Esophagus squamous epithelium (tissue), 4 donors: ENCODE results near the gene LTBR.

Experiments used
- POLR2A ChIP-seq, 4 donors: fragments of 450-650 bp; IDR thresholded peaks; one replicate each; pipeline ENCODE4 v1.6.1; 2017; ENCODE audit warnings: antibody characterized with exemption in 4 of 4, mild to moderate bottlenecking in 4 of 4, moderate library complexity in 3 of 4
- TF ChIP-seq, protein P1 (sequence below), 6 experiments: fragments of 450-650 bp in 4 of 6; fragments of 200-600 bp in 2 of 6; sonication (generic) in 2 of 6; IDR thresholded peaks; one replicate each; pipeline ENCODE4 v1.5.1; 2016 to 2019; ENCODE audit warnings: antibody characterized with exemption in 6 of 6, mild to moderate bottlenecking in 4 of 6, moderate library complexity in 4 of 6

DNA sequence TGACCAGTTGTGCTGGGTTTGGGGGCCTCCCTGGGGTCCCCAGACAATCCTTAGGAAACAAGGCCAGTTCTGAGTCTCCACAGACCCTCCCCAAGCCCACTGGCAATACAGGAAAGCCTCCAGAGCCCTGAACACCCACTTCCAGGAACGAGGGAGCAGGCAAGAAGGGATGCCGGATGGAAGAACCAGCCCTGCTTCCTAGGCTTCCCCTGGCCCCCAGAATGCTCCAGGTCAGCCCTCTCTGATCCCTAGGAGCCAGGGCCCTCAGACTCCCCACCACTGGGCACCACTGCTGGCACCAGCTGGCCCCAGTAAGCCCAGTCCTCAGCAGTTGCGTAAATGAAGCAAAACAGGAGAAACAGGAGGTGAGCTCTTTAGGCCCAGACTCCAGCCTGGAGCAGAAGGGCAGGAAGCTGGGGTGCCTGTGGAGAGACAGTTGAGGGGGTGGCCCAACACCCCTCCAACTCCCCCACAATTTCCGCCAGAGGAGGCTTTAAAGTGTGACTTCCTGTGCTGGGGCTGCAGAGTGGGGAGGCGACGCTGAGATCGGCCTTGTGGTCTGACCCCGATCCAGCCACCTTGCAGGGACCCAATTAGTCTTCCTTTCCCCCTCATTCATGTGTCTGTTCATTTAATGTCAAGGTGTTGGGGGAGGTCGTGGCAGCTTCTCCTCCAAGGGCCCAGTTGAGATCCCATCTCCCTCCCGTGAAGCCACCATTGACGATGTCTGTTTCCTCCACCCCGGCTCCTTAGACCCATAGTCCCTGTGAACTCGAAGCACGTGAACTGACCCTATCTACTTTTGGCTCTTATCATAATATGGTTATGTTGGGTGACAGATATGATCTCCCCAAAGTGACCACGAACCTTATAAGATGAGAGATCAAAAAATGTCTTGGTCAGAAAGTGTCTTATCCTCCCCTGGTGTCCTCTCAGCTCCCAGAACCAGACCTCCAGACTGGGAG is 46.8 kb upstream of the LTBR start:
- TF ChIP-seq, protein P1, sequence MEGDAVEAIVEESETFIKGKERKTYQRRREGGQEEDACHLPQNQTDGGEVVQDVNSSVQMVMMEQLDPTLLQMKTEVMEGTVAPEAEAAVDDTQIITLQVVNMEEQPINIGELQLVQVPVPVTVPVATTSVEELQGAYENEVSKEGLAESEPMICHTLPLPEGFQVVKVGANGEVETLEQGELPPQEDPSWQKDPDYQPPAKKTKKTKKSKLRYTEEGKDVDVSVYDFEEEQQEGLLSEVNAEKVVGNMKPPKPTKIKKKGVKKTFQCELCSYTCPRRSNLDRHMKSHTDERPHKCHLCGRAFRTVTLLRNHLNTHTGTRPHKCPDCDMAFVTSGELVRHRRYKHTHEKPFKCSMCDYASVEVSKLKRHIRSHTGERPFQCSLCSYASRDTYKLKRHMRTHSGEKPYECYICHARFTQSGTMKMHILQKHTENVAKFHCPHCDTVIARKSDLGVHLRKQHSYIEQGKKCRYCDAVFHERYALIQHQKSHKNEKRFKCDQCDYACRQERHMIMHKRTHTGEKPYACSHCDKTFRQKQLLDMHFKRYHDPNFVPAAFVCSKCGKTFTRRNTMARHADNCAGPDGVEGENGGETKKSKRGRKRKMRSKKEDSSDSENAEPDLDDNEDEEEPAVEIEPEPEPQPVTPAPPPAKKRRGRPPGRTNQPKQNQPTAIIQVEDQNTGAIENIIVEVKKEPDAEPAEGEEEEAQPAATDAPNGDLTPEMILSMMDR (IDR thresholded peaks at IDR 0.05), result no peak
- peak in 2 of 4 donors; percentile 5 for TF ChIP-seq POLR2A (IDR thresholded peaks at IDR 0.05)
